ENCODE data around the gene PTGR2.
"Not testable (repeated sequence)": the region's sequence is repeated elsewhere in the genome, so short reads cannot be mapped to it uniquely, and the experiment has no call there.

PTGR2 gene

GRCh38 chr14:73833034-73833433 lies 18.6 kb upstream of the PTGR2 start:
- peak; percentile 13 for DNase-seq (ENCODE audit: low read depth)

- DNase-seq (ENCODE audit: low read depth), result peak; percentile 11
Observed at GRCh38 chr14:73833530-73834260, 17.9 kb upstream of the PTGR2 start.

- no peak for DNase-seq (ENCODE audit: low read depth)
Observed at GRCh38 chr14:73834261-73834625, 17.4 kb upstream of the PTGR2 start.

GRCh38 chr14:73838293-73839034 lies 13.2 kb upstream of the PTGR2 start:
- not testable (repeated sequence) for DNase-seq (ENCODE audit: low read depth)

GRCh38 chr14:73842201-73842600 lies 9.4 kb upstream of the PTGR2 start:
- DNase-seq (ENCODE audit: low read depth), result no peak

- no peak for DNase-seq (ENCODE audit: low read depth)
Observed at GRCh38 chr14:73842851-73843250, 8.8 kb upstream of the PTGR2 start.

GRCh38 chr14:73843296-73843695 lies 8.3 kb upstream of the PTGR2 start:
- no peak for DNase-seq (ENCODE audit: low read depth)

GRCh38 chr14:73846947-73847346 lies 4.7 kb upstream of the PTGR2 start:
- no peak for DNase-seq (ENCODE audit: low read depth)

- DNase-seq (ENCODE audit: low read depth), result peak; percentile 5
Observed at GRCh38 chr14:73851000-73851399, 631 bp upstream of the PTGR2 start.

GRCh38 chr14:73859145-73859544 lies 7.5 kb downstream of the PTGR2 start:
- DNase-seq (ENCODE audit: low read depth), result no peak

- DNase-seq (ENCODE audit: low read depth), result no peak
Observed at GRCh38 chr14:73861073-73861472, 9.4 kb downstream of the PTGR2 start.

GRCh38 chr14:73862480-73862879 lies 10.8 kb downstream of the PTGR2 start:
- no peak for DNase-seq (ENCODE audit: low read depth)

- no peak for DNase-seq (ENCODE audit: low read depth)
Observed at GRCh38 chr14:73863209-73863608, 11.6 kb downstream of the PTGR2 start.

GRCh38 chr14:73865534-73866113 lies 14.0 kb downstream of the PTGR2 start:
- no peak for DNase-seq (ENCODE audit: low read depth)

GRCh38 chr14:73869754-73870153 lies 18.1 kb downstream of the PTGR2 start:
- not testable (repeated sequence) for DNase-seq (ENCODE audit: low read depth)

- no peak for DNase-seq (ENCODE audit: low read depth)
Observed at GRCh38 chr14:73870525-73871235, 19.0 kb downstream of the PTGR2 start.

GRCh38 chr14:73873660-73874059 lies 22.0 kb downstream of the PTGR2 start:
- no peak for DNase-seq (ENCODE audit: low read depth)

GRCh38 chr14:73877790-73878189 lies 26.2 kb downstream of the PTGR2 start:
- DNase-seq (ENCODE audit: low read depth), result no peak

GRCh38 chr14:73878436-73878835 lies 26.8 kb downstream of the PTGR2 start:
- no peak for DNase-seq (ENCODE audit: low read depth)

GRCh38 chr14:73879027-73879426 lies 27.4 kb downstream of the PTGR2 start:
- DNase-seq (ENCODE audit: low read depth), result no peak

- DNase-seq (ENCODE audit: low read depth), result no peak
Observed at GRCh38 chr14:73884438-73885190, 33.0 kb downstream of the PTGR2 start.

Data from GM04503 (cell line).